GM10248 (cell line): Measurements from ENCODE around the gene ERBB3.
"Not testable (repeated sequence)": the region's sequence is repeated elsewhere in the genome, so short reads cannot be mapped to it uniquely, and the experiment has no call there.

Source experiments
- CTCF ChIA-PET: fragments of 300-600 bp; sonication (Branson Sonifier 250); formaldehyde crosslinking; extraction: SDS; loops from one replicate; lab custom pipeline; 2021; ENCODE audit warnings: antibody characterized with exemption; lab: Yijun Ruan, JAX
- POLR2A ChIA-PET: fragments of 350-650 bp; sonication (Branson Sonifier 250); formaldehyde crosslinking; extraction: SDS; loops from one replicate; lab custom pipeline; 2020; ENCODE audit warnings: antibody characterized with exemption; lab: Yijun Ruan, JAX
- DNase-seq: peaks from one replicate; pipeline ENCODE4 v3.0.0; 2012; ENCODE audit errors: extremely low spot score
- CTCF ChIP-seq: IDR thresholded peaks from 2 replicates; pipeline ENCODE4 v1.5.1; 2012; ENCODE audit warnings: mild to moderate bottlenecking, low read depth; ENCODE audit errors: extremely low read depth, missing control alignments, control extremely low read depth

ERBB3 gene

GRCh38 chr12:56040151-56040550 lies 39.8 kb upstream of the ERBB3 start:
- POLR2A ChIA-PET: interaction anchor here (0.7 kb wide), 1 partner anchor 310 kb away, joined by 5 read pairs; no protein-coding TSS in a partner anchor
- DNase-seq: no peak
- CTCF ChIA-PET: interaction anchor here (1.0 to 3.8 kb wide), 13 partner anchors 7 to 384 kb away, joined by 3 to 31 read pairs (median 5); partner anchors contain the start of genes ERBB3, PA2G4 and SUOX
- TF ChIP-seq CTCF: no peak

GRCh38 chr12:56040963-56041551 lies 38.9 kb upstream of the ERBB3 start:
- POLR2A ChIA-PET: interaction anchor here (0.6 to 0.7 kb wide), 3 partner anchors 76 to 382 kb away, joined by 3 to 5 read pairs (median 4); partner anchors contain the start of gene RPL41
- CTCF ChIA-PET: interaction anchor here (0.8 to 3.8 kb wide), 12 partner anchors 8 to 395 kb away, joined by 3 to 31 read pairs (median 5); partner anchors contain the start of genes PA2G4 and SUOX
- no peak for TF ChIP-seq CTCF
- no peak for DNase-seq

DNA sequence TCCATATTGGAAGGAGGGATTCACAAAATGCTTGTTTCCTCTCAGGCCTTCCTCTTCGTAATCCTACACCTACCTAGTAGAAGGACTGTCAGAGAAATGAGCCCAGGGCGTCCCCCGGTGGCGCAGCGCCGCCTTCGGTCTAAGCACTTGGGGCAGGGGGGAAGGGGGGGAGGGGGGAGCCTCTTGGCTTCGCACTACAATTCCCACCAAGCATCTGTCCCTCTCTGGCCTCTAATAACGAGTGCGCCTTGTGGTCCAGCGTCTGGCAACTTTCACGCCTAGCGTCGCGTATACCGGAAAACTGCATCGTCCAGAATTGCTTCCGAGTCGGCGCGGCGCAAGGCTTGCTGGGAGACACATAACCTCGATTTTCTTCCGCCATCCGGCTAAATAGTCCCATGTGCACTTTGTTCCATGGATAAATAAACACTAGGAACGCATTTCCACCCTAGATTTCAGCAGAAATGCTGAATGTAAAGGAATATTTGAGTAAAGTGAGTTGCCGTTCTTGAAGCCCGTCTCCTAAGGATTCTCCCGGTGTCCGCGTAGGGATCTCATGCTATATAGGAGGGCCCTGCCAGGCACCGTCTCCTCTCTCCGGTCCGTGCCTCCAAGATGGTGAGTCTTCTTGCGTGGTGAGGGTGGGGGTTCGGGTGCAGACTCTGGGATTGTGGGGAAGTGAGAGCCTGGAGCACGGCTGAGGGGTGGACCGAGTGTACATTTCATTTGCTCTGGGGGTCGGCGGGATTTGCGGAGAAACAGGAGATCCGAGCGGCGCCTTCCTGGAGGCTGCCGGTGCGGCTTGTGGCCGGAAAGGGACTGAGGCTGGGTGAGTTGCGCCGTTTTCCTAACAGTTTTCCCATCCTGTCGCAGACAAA lies 38.2 kb upstream of the ERBB3 start, which contains the start of gene RPS26:
Gene RPS26, plus strand, starts transcription at position 367 of the 878 bp plus-strand sequence. Its CDS starts 249 bp downstream, at position 616.
- ChIA-PET CTCF (interaction anchor here (0.8 to 3.8 kb wide), 6 partner anchors 13 to 396 kb away, joined by 3 to 31 read pairs (median 12); partner anchors contain the start of genes PA2G4 and SUOX), POLR2A (no interaction called here)
- peak; percentile 67 for TF ChIP-seq CTCF
- peak; percentile 90 for DNase-seq

DNA sequence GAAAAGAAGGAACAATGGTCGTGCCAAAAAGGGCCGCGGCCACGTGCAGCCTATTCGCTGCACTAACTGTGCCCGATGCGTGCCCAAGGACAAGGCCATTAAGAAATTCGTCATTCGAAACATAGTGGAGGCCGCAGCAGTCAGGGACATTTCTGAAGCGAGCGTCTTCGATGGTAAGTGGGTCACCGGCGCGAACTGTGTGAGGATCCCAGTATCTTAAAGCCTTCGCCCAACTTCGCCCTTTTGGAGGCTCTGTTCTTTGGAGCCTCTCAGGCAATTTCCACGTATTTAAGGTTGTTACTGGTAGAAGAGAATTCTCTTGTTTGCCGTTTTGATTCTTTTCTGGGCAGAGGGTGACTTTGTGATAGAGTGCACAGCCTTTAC lies 37.5 kb upstream of the ERBB3 start:
- CTCF ChIA-PET, POLR2A ChIA-PET, DNase-seq: not testable (repeated sequence)

- no peak for DNase-seq
- CTCF ChIA-PET: interaction anchor here (4.7 kb wide), 1 partner anchor 46 kb away, joined by 31 read pairs; the partner anchor contains the start of gene SUOX
- TF ChIP-seq CTCF: no peak
- POLR2A ChIA-PET: no interaction called here
Observed at GRCh38 chr12:56042843-56043242, 37.1 kb upstream of the ERBB3 start.

- no peak for TF ChIP-seq CTCF
- DNase-seq: no peak
- ChIA-PET CTCF (interaction anchor here (0.8 to 4.7 kb wide), 20 partner anchors 7 to 308 kb away, joined by 3 to 31 read pairs (median 6); partner anchors contain the start of genes DGKA, ERBB3, ORMDL2 and PA2G4), POLR2A (interaction anchor here (0.6 to 2.0 kb wide), 3 partner anchors 58 to 197 kb away, joined by 4 to 7 read pairs (median 6); partner anchors contain the start of genes PA2G4 and RAB5B)
Observed at GRCh38 chr12:56046027-56046780, 33.8 kb upstream of the ERBB3 start.
